Measurements from ENCODE around the gene NAPA. TPM values are rescaled to one million over a fixed set of nuclear protein-coding genes. Genes with fewer than 3 reads are reported as not detected.

Gene NAPA
- total and polyA plus RNA-seq, 2 of the 13 experiments (the other 11 are each of a cell fraction or from before 2014, with no cell fraction given): 32.6 to 65.9 TPM

- TF ChIP-seq FOXO4 (CRISPR knock-in tag; conservative IDR thresholded peaks at IDR 0.05) (no peak), ZNF383 (CRISPR knock-in tag; IDR thresholded peaks at IDR 0.05; ENCODE audit: borderline replicate concordance) (no peak), ZNF17 (CRISPR knock-in tag; IDR thresholded peaks at IDR 0.05) (no peak), REXO4 (CRISPR knock-in tag; IDR thresholded peaks at IDR 0.05; ENCODE audit: borderline replicate concordance) (no peak), ZNF597 (CRISPR knock-in tag; IDR thresholded peaks at IDR 0.05) (no peak), STAG1 (CRISPR knock-in tag; IDR thresholded peaks at IDR 0.05) (peak; percentile 59), ATF7-NPFF (CRISPR knock-in tag; IDR thresholded peaks at IDR 0.05; ENCODE audit: low read depth) (peak; percentile 64), ZNF572 (CRISPR knock-in tag; IDR thresholded peaks at IDR 0.05) (no peak), ZNF317 (CRISPR knock-in tag; IDR thresholded peaks at IDR 0.05) (peak; percentile 81; the same call in 1 of the 2 replicates), GABPA (IDR thresholded peaks at IDR 0.05; ENCODE audit: low read depth, low read length) (peak; percentile 9; the same call in 1 of the 2 replicates), GABPA (CRISPR knock-in tag; IDR thresholded peaks at IDR 0.05; ENCODE audit: low read depth) (peak; percentile 59; the same call in 1 of the 2 replicates), SPEN (CRISPR knock-in tag; IDR thresholded peaks at IDR 0.05; ENCODE audit: low read depth) (peak; percentile 87), PAWR (CRISPR knock-in tag; IDR thresholded peaks at IDR 0.05; ENCODE audit: borderline replicate concordance) (no peak), ZNF775 (CRISPR knock-in tag; IDR thresholded peaks at IDR 0.05; ENCODE audit: borderline replicate concordance) (no peak), NR3C1 (CRISPR knock-in tag; IDR thresholded peaks at IDR 0.05) (no peak), ZNF468 (CRISPR knock-in tag; IDR thresholded peaks at IDR 0.05) (no peak), CBX1 (IDR thresholded peaks at IDR 0.05; ENCODE audit: low read depth) (no peak), SP1 (IDR thresholded peaks at IDR 0.05) (no peak), SP1 (CRISPR knock-in tag; IDR thresholded peaks at IDR 0.05) (peak; percentile 59; the same call in 1 of the 2 replicates), HOXD1 (CRISPR knock-in tag; IDR thresholded peaks at IDR 0.05) (no peak; the same call in 1 of the 2 replicates), ELF1 (CRISPR knock-in tag; IDR thresholded peaks at IDR 0.05) (no peak; the same call in 1 of the 2 replicates), SATB2 (CRISPR knock-in tag; IDR thresholded peaks at IDR 0.05) (no peak), PHF20 (CRISPR knock-in tag; IDR thresholded peaks at IDR 0.05) (peak; percentile 89), SP2 (CRISPR knock-in tag; IDR thresholded peaks at IDR 0.05) (no peak; the same call in 1 of the 2 replicates), ZKSCAN1 (IDR thresholded peaks at IDR 0.05; ENCODE audit: low read length) (no peak)
- TF ChIP-seq, protein P1, sequence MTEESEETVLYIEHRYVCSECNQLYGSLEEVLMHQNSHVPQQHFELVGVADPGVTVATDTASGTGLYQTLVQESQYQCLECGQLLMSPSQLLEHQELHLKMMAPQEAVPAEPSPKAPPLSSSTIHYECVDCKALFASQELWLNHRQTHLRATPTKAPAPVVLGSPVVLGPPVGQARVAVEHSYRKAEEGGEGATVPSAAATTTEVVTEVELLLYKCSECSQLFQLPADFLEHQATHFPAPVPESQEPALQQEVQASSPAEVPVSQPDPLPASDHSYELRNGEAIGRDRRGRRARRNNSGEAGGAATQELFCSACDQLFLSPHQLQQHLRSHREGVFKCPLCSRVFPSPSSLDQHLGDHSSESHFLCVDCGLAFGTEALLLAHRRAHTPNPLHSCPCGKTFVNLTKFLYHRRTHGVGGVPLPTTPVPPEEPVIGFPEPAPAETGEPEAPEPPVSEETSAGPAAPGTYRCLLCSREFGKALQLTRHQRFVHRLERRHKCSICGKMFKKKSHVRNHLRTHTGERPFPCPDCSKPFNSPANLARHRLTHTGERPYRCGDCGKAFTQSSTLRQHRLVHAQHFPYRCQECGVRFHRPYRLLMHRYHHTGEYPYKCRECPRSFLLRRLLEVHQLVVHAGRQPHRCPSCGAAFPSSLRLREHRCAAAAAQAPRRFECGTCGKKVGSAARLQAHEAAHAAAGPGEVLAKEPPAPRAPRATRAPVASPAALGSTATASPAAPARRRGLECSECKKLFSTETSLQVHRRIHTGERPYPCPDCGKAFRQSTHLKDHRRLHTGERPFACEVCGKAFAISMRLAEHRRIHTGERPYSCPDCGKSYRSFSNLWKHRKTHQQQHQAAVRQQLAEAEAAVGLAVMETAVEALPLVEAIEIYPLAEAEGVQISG (CRISPR knock-in tag; IDR thresholded peaks at IDR 0.05): peak; percentile 87
- TF ChIP-seq, protein P2, sequence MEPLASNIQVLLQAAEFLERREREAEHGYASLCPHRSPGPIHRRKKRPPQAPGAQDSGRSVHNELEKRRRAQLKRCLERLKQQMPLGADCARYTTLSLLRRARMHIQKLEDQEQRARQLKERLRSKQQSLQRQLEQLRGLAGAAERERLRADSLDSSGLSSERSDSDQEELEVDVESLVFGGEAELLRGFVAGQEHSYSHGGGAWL (CRISPR knock-in tag; IDR thresholded peaks at IDR 0.05): no peak
Observed at GRCh38 chr19:47483800-47484690, 30.8 kb downstream of the NAPA start, which contains the start of gene KPTN (continued).
